Activated CD8-positive, alpha-beta T cell treated with anti-CD3 and anti-CD28 coated beads, Interleukin-2, amount 10 ng/mL, durations not matched to agents 7 days and 5 days (primary cell): ENCODE measurements around the gene WASHC3. TPM values are rescaled to one million over a fixed set of nuclear protein-coding genes. Genes with fewer than 3 reads are reported as not detected.

ENCODE experiments used
- ATAC-seq: fragments of 150-1000 bp; cut with Tn5 transposase; one replicate; pipeline ENCODE4 v1.10.0; 2021; ENCODE audit warnings: moderate library complexity
- CTCF ChIA-PET: fragments of 350-600 bp; sonication (Branson Sonifier 250); formaldehyde crosslinking; loops from one replicate; lab custom pipeline; 2021; ENCODE audit warnings: antibody characterized with exemption; lab: Charles Lee
- POLR2A ChIA-PET: fragments of 350-600 bp; sonication (Branson Sonifier 250); formaldehyde crosslinking; loops from one replicate; lab custom pipeline; 2021; ENCODE audit warnings: antibody characterized with exemption; lab: Charles Lee
- DNase-seq: peaks from one replicate; pipeline ENCODE4 v3.0.0-alpha.2; 2020
- H3K27ac Mint-ChIP-seq: one replicate; pipeline ENCODE4 v1.8.0; 2021; ENCODE audit warnings: mild to moderate bottlenecking, mixed read lengths
- H3K27me3 Mint-ChIP-seq: one replicate; pipeline ENCODE4 v1.8.0; 2021; ENCODE audit warnings: low read depth, mixed read lengths
- H3K36me3 Mint-ChIP-seq: one replicate; pipeline ENCODE4 v1.8.0; 2021; ENCODE audit warnings: low read depth, mixed read lengths
- H3K4me1 Mint-ChIP-seq: one replicate; pipeline ENCODE4 v1.8.0; 2021; ENCODE audit warnings: low read depth, mixed read lengths
- H3K4me3 Mint-ChIP-seq: one replicate; pipeline ENCODE4 v1.8.0; 2021; ENCODE audit warnings: mild to moderate bottlenecking, mixed read lengths
- H3K9me3 Mint-ChIP-seq: one replicate; pipeline ENCODE4 v1.8.0; 2022; ENCODE audit warnings: mixed read lengths; ENCODE audit not compliant: insufficient read depth
- total RNA-seq, 2 experiments: library from RNA; stranded (reverse); gene quantifications; one replicate each; pipeline ENCODE4 v1.2.3, GENCODE V29; 2021

The WASHC3 gene
- total RNA-seq, 2 experiments from 2014 or later, result 49.5 to 50.9 TPM

DNA sequence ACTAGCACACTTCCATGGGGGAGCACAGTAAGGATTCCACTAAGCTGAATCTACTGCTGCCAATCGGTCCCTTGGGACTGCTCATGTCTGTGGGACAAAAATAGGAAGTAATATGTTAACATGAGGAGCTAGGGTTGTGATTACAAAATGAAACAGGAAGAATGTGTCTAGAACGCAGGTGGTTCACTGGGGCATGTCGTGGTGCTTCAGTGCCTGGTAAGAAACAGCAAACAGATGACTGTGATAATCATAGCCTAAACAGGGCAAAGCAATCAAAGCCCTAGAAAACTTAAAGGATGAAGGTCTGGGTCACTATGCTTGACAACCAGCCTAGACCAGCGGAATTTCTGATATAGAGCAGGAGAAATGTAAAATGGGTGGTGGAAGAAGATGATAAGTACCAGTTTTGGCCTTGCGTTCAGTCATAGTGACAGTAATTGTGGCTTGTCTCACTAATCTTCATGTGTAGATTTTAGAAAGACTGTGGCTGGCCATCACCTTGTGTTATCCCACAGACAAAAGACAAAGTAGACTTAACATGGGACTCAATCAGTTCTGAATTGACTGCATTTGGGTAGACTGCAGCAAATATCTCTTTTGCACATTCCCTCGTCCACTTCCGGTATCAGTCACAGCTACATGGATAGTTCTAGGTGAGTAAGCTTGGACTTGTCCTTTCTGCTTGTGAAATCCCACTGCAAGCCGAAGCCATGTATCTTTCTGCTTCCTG lies 51.4 kb downstream of the WASHC3 start:
- no peak for ATAC-seq
- CTCF ChIA-PET, result interaction anchor here (0.9 kb wide), 1 partner anchor 10 kb away, joined by 3 read pairs; no protein-coding TSS in a partner anchor
- no peaks in the 10 kb centered on the region for H3K4me1 Mint-ChIP-seq

DNA sequence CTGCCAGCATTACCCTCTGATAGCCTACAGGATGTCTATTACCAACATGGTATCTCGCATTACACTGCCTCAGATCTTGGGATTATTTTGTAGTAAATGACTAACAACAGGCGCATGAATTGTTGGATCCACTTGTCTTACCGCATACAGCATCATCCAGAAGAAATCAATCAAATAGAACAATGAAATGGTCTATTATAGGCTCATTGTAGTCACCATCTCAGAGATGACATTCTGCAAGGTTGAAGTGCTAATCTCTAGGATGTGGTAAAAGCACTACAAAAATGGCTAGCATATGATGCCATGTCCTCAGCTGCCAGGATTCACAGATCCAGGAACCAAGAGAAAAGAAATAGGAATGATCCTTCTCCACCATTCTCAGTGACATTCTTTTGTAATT lies 52.0 kb downstream of the WASHC3 start:
- Mint-ChIP-seq H3K27me3 (no peaks in the 10 kb centered on the region), H3K27ac (no peak overlapping the region), H3K36me3 (peaks cover 19% of the 10 kb centered on the region), H3K4me3 (no peak overlapping the region), H3K4me1 (no peaks in the 10 kb centered on the region), H3K9me3 (no peaks in the 10 kb centered on the region)
- POLR2A ChIA-PET, result no interaction called here
- ATAC-seq, result no peak
- CTCF ChIA-PET, result interaction anchor here (0.9 kb wide), 1 partner anchor 11 kb away, joined by 3 read pairs; no protein-coding TSS in a partner anchor
- DNase-seq, result no peak

More for the DNA sequence above, 51.4 kb downstream of the WASHC3 start:
- peak overlapping the region; percentile 12 for H3K27ac Mint-ChIP-seq
- no peak overlapping the region for H3K4me3 Mint-ChIP-seq
- peaks cover 19% of the 10 kb centered on the region for H3K36me3 Mint-ChIP-seq
- no peak for DNase-seq
- POLR2A ChIA-PET, result no interaction called here
- no peaks in the 10 kb centered on the region for H3K27me3 Mint-ChIP-seq
- no peaks in the 10 kb centered on the region for H3K9me3 Mint-ChIP-seq

DNA sequence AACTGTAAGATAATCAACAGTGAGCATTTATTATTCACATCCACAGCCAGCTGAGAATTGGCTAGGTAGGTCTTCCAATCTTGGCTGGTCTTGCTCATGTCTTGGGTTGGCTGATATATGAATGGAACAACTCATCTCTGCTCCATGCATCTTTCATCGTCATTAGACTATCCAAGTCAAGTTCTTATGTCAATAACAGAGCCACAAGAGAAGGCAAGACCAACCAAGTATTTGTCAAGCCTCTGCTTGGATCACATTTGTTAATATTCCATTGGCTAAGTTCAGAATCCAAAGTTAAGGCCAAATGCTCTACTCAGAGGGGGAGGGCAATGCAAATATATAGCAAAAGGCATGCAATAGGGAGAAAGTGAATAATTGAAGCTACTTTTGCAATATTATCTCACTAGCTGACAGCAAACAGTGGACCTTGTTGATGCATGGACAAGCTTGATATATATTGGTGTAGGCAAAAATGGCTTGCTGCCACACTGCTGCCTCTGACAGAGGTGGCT lies 53.1 kb downstream of the WASHC3 start:
- H3K4me1 Mint-ChIP-seq, result no peaks in the 10 kb centered on the region
- H3K9me3 Mint-ChIP-seq, result no peaks in the 10 kb centered on the region
- H3K36me3 Mint-ChIP-seq, result peaks cover 19% of the 10 kb centered on the region
- H3K4me3 Mint-ChIP-seq, result no peak overlapping the region
- no peak for ATAC-seq
- ChIA-PET POLR2A (no interaction called here), CTCF (no interaction called here)
- no peak overlapping the region for H3K27ac Mint-ChIP-seq
- no peaks in the 10 kb centered on the region for H3K27me3 Mint-ChIP-seq
- no peak for DNase-seq

DNA sequence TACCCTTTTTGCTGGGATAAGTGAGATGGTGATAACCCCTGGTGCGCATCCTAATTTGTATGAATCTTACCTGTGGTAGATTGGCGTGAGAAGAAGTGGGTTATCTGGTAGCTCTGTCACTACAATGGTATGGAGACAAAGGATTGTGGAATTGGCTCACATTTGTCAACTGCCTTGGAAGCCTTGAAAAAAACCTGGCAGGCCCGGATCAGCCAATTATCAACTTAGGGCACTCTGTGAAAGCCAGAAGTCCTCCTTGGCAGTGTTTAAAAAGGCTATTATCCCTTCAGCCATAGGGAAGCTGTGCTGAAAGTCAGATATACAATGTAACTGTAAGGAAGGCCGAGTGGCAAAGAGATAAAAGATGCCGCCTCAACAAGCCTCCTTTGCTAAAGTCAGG lies 56.5 kb downstream of the WASHC3 start:
- H3K9me3 Mint-ChIP-seq, result no peaks in the 10 kb centered on the region
- CTCF ChIA-PET, result no interaction called here

DNA sequence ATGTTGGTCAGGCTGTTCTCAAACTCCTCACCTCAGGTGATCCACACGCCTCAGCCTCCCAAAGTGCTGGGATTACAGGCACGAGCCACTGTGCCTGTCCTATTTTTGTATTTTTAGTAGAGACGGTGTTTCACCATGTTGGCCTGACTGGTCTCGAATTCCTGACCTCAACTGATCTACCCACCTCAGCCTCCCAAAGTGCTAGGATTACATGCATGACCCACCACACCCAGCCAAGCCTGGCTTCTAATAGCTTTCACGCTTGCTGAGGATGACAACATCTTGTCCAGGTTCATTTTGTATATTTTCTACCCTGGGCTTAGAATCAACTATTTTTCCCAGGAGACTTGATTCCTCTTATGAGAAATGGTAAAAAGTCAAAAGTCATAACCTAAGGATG lies 64.7 kb downstream of the WASHC3 start:
- H3K36me3 Mint-ChIP-seq, result no peaks in the 10 kb centered on the region
- no peaks in the 10 kb centered on the region for H3K4me1 Mint-ChIP-seq
- no peak overlapping the region for H3K4me3 Mint-ChIP-seq
- POLR2A ChIA-PET, result no interaction called here
- H3K27ac Mint-ChIP-seq, result no peak overlapping the region
- CTCF ChIA-PET, result no interaction called here
- no peak for ATAC-seq
- peaks cover 13% of the 10 kb centered on the region for H3K27me3 Mint-ChIP-seq
- no peaks in the 10 kb centered on the region for H3K9me3 Mint-ChIP-seq
- no peak for DNase-seq

More for the DNA sequence above, 56.5 kb downstream of the WASHC3 start:
- Mint-ChIP-seq H3K36me3 (peaks cover 9% of the 10 kb centered on the region), H3K27ac (no peak overlapping the region), H3K4me3 (no peak overlapping the region), H3K4me1 (no peaks in the 10 kb centered on the region), H3K27me3 (no peaks in the 10 kb centered on the region)
- ATAC-seq, result no peak
- no peak for DNase-seq
- POLR2A ChIA-PET, result no interaction called here

DNA sequence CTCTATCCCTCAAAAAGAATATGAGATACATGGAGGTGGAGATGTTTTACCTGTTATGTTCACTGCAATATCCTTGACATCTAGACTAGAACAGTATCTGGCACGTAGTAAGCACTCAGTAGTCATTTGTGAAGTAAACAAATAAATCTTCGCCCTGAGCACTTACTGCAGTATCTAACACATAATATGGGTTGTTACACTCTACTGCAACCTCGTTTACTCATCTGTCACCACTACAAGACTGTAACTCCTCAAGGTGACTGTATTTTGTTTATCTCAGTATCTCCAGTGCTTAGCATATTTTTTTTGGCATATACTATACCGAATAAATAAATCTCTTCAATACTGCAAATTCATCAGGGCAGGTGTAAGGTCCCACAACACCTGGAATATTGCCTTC lies 66.1 kb downstream of the WASHC3 start:
- ATAC-seq (no peak), DNase-seq (no peak)
- H3K4me3 Mint-ChIP-seq, result no peak overlapping the region
- ChIA-PET CTCF (no interaction called here), POLR2A (no interaction called here)
- no peaks in the 10 kb centered on the region for H3K36me3 Mint-ChIP-seq
- H3K27ac Mint-ChIP-seq, result no peak overlapping the region
- peaks cover 22% of the 10 kb centered on the region for H3K27me3 Mint-ChIP-seq
- no peaks in the 10 kb centered on the region for H3K9me3 Mint-ChIP-seq
- H3K4me1 Mint-ChIP-seq, result no peaks in the 10 kb centered on the region

DNA sequence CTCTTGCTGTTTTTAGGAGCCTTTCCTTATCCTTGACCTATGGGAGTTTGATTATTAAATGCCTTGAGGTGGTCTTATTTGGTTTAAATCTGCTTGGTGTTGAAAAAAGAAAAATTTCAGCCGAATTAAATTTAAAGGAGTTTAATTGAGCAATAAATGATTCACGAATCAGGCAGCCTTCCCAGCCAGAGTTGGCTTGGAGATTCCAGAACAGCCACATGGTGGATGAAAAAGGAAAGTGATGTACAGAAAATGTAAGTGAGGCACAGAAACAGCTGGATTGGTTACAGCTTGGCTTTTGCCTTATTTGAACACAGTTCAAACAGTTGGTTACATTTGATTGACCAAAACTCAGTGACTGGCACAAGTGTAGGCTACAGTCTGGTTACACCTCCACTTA lies 69.7 kb downstream of the WASHC3 start:
- Mint-ChIP-seq H3K9me3 (no peaks in the 10 kb centered on the region), H3K27ac (no peak overlapping the region), H3K36me3 (no peaks in the 10 kb centered on the region), H3K4me3 (no peak overlapping the region), H3K4me1 (no peaks in the 10 kb centered on the region), H3K27me3 (peaks cover 30% of the 10 kb centered on the region)
- POLR2A ChIA-PET, result no interaction called here
- no peak for DNase-seq
- CTCF ChIA-PET, result no interaction called here
- no peak for ATAC-seq

DNA sequence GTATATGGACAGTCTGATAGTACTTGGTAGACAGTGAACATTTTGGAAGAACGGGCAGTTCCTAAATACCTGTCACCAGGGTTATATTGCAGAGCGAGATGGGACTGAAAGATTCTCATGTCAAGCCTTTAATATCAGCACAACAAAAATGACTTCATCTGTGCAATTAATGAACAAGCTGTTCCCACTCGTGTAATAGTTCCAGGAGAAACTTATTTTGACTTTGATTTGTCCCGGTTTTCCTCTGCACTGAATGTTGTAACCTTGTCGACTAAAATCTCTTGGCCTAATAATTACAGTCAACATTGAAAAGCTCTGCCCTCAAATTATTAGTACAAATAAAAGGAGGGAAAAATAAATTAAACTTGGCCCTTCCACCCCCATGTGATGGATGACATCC lies 79.5 kb downstream of the WASHC3 start:
- Mint-ChIP-seq H3K27ac (no peak overlapping the region), H3K27me3 (peaks cover 20% of the 10 kb centered on the region), H3K4me3 (no peak overlapping the region), H3K9me3 (no peaks in the 10 kb centered on the region), H3K36me3 (no peaks in the 10 kb centered on the region), H3K4me1 (no peaks in the 10 kb centered on the region)
- POLR2A ChIA-PET, result no interaction called here
- CTCF ChIA-PET, result no interaction called here
- ATAC-seq, result no peak
- no peak for DNase-seq

DNA sequence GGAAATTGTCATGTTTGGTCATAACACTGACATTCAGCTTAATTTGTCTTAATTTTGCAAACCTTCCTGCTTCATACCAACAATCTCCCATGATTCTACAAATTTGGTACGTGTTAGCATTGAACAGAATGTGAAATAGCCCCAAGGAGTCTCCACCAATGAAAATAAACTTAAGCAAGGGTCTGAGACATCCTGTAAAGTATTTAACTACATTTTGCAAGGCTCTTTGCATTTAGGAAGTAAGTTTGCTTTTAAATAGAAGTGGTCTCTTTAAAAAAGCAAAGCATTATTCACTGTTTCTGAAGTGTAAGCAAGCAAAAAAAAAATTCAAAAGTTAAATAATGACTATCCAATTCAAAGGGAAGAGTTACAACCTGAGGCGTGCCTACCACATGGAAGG lies 79.9 kb downstream of the WASHC3 start:
- no peaks in the 10 kb centered on the region for H3K36me3 Mint-ChIP-seq
- ChIA-PET POLR2A (no interaction called here), CTCF (no interaction called here)
- no peak overlapping the region for H3K27ac Mint-ChIP-seq
- ATAC-seq (no peak), DNase-seq (no peak)
- no peaks in the 10 kb centered on the region for H3K9me3 Mint-ChIP-seq
- no peak overlapping the region for H3K4me3 Mint-ChIP-seq
- peaks cover 17% of the 10 kb centered on the region for H3K27me3 Mint-ChIP-seq
- H3K4me1 Mint-ChIP-seq, result no peaks in the 10 kb centered on the region

DNA sequence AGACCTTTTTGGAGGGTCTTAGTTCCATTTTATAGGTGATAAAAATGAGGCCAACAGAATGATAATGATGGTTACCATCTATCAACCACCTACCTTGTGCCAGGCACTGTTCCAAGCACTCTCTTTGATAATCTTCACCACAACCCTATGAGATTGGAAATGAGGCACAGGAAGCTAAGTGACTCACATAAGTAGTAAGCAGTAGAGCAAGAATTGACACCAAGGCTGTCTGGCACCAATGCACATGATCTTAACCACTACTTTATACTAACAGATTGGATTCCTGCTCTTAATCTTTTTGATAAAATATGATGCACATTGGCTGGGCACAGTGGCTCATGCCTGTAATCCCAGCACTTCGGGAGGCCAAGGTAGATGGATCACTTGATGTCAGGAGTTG lies 93.0 kb downstream of the WASHC3 start:
- no peaks in the 10 kb centered on the region for H3K27me3 Mint-ChIP-seq
- H3K4me3 Mint-ChIP-seq, result no peak overlapping the region
- POLR2A ChIA-PET, result no interaction called here
- DNase-seq, result no peak
- no peak overlapping the region for H3K27ac Mint-ChIP-seq
- H3K36me3 Mint-ChIP-seq, result no peaks in the 10 kb centered on the region
- ATAC-seq, result no peak
- H3K9me3 Mint-ChIP-seq, result peaks cover 4% of the 10 kb centered on the region
- CTCF ChIA-PET, result no interaction called here
- peaks cover 16% of the 10 kb centered on the region for H3K4me1 Mint-ChIP-seq

DNA sequence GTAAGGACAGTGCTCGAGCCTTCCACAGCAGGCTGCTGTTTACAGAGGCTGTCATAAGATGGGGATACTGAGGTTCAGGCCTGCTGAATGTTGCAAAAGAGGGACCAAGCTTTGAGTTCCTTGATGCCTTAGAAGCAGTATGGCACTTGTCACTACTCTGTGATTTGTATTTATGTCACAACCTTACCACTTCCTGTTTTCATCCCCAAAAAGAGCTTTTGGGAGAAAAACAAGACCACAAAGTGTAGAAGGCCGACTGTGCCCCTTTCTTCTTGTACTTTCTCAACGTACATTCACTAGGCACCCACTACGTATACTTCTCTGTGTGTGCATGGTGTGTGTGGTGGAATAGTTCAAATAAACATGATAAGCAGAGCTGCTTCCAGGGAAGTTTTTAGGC lies 94.3 kb downstream of the WASHC3 start:
- POLR2A ChIA-PET, result no interaction called here
- DNase-seq (no peak), ATAC-seq (no peak)
- H3K36me3 Mint-ChIP-seq, result no peaks in the 10 kb centered on the region
- no peak overlapping the region for H3K4me3 Mint-ChIP-seq
- H3K27me3 Mint-ChIP-seq, result no peaks in the 10 kb centered on the region
- H3K27ac Mint-ChIP-seq, result no peak overlapping the region
- CTCF ChIA-PET, result no interaction called here
- peaks cover 16% of the 10 kb centered on the region for H3K4me1 Mint-ChIP-seq
- H3K9me3 Mint-ChIP-seq, result peaks cover 4% of the 10 kb centered on the region

DNA sequence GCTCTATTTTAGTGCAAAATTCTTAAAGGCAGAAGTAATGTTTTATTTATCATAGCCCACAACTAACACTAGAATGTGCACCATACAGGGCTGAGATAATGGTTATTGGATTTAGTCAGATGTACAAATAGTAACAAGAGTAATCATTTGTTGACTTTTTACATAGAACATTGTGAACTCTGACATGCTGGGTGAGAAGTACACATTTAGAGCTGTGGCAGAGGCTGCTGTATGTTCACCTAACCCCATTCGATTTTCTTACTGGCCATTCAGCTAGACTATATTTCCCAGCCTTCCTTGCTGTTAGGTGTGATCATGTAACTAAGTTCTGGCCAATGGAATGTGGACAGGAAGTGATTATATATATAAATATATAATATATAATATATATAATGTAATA lies 95.3 kb downstream of the WASHC3 start:
- Mint-ChIP-seq H3K27ac (no peak overlapping the region), H3K27me3 (no peaks in the 10 kb centered on the region), H3K9me3 (peaks cover 4% of the 10 kb centered on the region), H3K36me3 (no peaks in the 10 kb centered on the region), H3K4me3 (no peak overlapping the region), H3K4me1 (peaks cover 16% of the 10 kb centered on the region)
- POLR2A ChIA-PET, result interaction anchor here (1.2 kb wide), 1 partner anchor 14 kb away, joined by 3 read pairs; no protein-coding TSS in a partner anchor
- ATAC-seq, result no peak
- no peak for DNase-seq
- CTCF ChIA-PET, result no interaction called here
